ENCODE data around the gene ADGRL2.
"Not testable (repeated sequence)": the region's sequence is repeated elsewhere in the genome, so short reads cannot be mapped to it uniquely, and the experiment has no call there.

ADGRL2 gene

GRCh38 chr1:81850495-81850894 lies 49.8 kb downstream of the ADGRL2 start:
- DNase-seq, result no peak

GRCh38 chr1:81851217-81851616 lies 50.5 kb downstream of the ADGRL2 start:
- DNase-seq, result no peak

DNA sequence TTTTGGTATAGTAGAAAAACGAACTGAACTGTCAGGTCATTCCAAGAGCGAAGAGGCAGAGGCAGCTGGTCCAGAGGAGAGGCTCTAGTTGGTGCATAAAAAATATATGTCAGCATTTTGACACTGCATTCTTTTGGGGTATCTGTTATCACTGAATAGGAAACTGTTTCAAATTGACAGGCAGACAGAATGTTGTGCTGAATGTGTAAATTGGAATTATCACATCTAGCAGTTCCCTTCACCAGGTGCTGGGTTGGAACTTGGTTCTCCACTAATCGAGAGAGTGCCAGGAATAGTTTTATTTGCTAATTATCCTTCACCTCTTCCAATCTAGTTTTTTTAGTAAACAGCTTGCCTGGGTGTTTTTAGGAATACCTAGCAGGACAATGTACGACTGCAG lies 52.2 kb downstream of the ADGRL2 start:
- no peak for DNase-seq

- DNase-seq, result no peak
Measured at GRCh38 chr1:81867235-81867634, 66.5 kb downstream of the ADGRL2 start.

GRCh38 chr1:81869307-81869706 lies 68.6 kb downstream of the ADGRL2 start:
- DNase-seq, result no peak

- DNase-seq, result not testable (repeated sequence)
Measured at GRCh38 chr1:81871091-81871490, 70.4 kb downstream of the ADGRL2 start.

DNA sequence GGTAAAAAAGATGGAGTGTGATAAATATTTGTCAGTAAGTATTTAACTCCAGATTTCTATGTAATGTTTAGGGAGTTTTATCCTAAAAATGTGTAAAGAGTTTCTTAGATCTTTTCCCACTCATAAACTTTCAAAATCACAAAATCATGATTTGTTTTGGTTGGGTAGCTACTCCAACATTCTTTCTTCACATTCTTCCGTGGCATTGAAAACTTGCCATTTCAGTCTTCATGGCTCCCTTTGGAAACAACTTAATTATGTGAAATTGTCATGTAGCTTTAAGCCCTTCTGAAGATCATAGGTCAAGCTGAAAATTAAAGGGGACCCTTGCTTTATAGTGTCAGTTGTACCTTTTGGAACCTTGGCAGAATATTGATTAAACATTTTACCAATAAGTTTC lies 73.2 kb downstream of the ADGRL2 start:
- DNase-seq, result no peak

- no peak for DNase-seq
Measured at GRCh38 chr1:81874461-81874860, 73.7 kb downstream of the ADGRL2 start.

DNA sequence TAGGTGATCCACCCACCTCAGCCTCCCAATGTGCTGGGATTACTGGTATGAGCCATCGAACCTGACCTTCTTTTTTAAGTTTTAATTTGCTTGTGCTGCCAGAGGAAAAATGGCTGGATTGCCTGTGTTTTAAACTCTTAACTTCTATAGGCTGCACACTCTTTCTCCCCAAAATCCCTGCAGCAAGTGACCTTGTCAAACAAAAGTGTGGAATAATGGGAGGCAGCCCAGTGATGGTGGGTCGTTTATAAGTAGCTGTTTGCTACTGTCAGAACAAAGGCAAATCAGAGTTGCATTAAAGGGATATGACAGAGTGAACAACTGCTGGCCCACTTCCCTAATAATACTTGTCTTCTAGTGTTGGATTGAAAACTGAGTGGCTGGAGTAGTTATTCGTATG lies 74.2 kb downstream of the ADGRL2 start:
- DNase-seq, result no peak

DNA sequence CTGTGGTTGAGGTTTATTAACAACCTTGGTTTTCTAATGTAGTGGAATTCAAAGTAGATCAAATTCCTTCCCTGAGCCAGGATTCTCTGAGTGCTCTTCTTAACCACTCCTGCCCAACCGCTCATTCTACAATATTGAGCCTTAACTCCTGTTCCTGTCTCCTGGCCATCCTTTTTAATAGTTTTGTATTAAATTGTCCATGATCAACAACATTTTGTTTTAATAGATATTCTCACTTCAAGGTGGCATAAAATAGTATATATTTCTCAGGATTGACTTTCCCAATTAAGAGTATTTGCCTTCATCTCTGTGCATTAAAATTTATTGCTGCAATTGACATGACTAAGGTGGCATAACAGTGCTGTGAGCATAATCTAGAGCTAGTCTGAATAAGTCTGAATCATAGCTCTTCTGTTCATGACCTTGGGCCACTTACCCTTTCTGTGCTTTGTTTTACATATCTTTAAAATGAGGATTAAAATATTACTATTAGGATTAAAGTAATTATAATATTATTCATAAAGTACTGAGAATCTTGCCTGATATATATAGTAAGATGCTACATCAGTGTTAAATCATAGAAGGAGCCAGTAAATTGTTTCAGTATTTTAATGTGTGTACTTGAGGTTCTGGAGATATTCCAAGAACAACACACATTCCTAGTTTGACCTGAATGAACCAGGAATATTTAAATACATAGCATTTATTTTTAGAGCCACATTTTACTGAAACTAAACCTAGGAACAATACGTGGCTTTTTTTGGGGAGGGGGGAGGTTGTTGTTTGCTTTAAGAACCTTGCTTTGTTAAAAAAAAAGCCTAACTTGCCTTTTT lies 76.4 kb downstream of the ADGRL2 start:
- no peak for DNase-seq

DNA sequence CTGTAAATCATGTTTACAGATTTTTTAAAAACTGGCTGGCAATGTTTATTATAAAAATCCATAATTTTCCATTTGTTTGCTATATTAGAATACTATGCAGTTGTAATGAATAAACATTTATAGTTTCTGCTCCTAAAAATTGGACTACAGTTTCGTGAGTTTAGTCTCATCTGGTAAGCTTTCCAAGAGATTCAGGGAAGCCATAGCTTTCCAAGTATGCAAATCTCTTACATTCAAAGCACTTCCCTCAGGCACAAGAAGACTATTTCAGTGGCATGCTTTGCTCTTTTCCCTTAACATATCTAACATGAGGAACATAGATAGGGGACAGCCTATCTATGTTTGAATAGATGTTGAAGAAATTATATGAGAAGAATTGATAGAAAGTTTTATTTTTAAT lies 77.2 kb downstream of the ADGRL2 start:
- no peak for DNase-seq

DNA sequence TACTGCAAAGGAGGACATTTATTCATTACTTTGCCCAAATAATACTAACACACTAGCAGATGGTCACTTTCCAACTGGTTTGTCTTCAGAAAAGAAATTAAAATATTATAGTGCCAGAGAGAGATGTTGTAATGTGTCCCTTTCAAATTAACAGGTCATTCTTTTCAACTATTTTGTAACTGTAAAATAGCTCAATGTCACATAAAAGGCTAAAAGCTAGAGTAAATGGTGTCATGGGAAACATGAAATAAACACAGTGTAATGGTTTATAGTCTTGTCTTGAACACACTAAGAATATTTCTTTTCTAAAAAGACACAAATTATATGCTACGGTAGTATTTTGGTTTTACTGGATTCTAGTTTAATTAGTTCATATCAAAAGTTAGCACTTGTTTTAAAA lies 77.8 kb downstream of the ADGRL2 start:
- no peak for DNase-seq

DNA sequence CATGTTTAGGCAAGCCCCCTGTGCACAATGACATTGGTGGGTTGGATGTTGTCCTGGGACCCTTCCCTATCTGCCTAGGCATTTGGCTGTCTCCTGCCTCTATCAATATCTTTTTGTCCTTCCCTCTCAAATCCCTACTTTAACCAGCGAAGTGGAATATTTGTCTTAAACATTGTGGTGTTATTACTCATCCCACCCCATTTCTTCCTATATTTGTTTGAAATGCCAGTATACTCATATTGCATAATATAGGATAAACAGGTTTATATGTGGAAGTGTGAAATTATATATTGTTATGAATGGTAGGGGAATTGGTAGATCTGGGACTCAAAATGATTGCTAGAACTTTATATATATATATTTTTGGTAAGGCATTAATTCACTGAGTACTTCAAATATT lies 80.0 kb downstream of the ADGRL2 start:
- DNase-seq, result no peak

- no peak for DNase-seq
Measured at GRCh38 chr1:81885291-81885690, 84.6 kb downstream of the ADGRL2 start.

GRCh38 chr1:81886292-81886691 lies 85.6 kb downstream of the ADGRL2 start:
- not testable (repeated sequence) for DNase-seq

GRCh38 chr1:81887421-81888144 lies 86.8 kb downstream of the ADGRL2 start:
- no peak for DNase-seq

DNA sequence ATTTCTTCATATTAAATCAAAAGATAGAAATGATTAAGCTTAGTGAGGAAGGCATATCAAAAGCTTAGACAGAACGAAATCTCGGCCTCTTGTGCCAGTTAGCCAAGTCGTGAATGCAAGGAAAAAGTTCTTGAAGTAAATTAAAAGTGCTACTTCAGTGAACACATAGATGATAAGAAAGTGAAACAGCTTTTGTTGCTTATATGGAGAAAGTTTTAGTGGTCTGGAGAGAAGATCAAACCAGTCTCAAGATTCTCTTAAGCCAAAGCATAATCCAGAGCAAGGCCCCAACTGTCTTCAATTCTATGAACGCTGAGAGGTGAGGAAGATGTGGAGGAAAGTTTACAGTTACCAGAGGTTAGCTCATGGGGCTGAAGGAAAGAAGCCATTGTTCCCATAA lies 88.4 kb downstream of the ADGRL2 start:
- no peak for DNase-seq

DNA sequence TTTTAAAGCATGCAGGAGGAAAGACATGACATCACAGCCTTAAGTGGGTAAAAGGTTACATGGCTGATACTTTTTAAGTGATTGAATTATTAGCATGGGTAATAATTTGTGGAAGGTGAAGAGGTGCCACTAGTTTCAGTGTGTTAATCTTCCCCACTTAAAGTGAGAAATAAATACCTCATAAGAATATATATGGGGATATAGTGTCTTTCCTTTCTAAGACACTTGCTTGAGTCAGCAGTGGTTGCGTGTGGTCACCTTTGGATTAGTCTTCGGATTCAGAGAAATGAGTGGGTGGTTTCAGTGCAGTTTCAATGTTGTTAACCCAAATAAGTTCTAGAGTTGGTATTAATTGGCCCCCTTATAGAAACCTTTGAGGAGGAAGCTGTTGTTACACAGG lies 94.1 kb downstream of the ADGRL2 start:
- DNase-seq, result no peak

GRCh38 chr1:81899214-81899821 lies 98.6 kb downstream of the ADGRL2 start:
- no peak for DNase-seq

DNA sequence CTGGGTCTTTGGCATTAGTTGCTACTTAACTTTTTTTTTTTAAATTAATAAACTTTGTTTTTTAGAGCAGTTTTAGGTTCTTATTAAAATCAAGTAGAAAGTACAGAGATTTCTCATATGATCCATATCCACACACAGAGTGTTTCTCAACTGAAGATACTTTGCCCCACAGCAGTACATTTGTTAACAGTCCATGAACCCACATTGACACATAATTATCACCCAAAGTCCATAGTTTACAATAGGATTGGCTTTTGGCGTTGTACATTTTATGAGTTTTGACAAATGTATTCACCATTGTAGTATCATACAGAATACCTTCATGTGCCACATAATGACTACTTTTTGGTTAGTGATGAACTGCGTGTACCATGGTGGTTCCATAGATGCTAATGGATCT lies 106.8 kb downstream of the ADGRL2 start:
- DNase-seq, result no peak

DNA sequence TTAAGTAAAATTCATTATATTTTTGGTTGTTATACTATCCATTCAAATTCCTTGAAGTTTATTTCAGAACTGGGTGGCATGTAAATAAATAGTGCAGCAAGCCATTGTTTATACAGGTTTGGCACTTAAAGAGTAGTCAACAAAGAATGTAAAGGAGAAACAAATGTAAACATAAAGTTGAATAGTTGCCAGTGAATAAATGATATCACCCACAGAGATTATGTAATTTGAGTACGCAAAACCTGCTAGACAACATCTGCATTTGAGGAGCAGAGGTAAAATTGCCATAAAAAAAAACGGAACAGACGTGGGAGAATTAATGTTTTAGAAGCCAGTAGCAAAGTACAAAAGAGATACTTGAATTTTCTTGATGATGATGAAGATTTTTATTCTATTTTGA lies 111.6 kb downstream of the ADGRL2 start:
- DNase-seq, result no peak

DNA sequence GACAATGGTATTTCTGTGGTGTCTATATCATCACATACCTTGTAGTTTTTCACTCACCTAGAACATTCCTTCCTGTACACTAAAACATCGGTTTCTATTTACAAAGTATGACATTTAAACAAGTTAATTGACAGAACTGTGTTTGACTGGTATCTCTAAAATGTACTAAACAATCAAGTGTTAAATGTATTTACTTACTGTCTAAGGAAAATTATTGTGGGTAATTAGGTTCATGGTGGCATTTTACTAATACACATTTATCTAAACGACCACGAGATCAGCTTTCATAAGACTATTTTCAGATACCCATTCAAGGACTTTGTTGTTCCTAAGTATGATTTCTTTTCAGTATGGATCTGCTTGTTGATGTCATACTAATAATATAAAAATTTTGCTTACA lies 115.2 kb downstream of the ADGRL2 start:
- DNase-seq, result no peak

- no peak for DNase-seq
Measured at GRCh38 chr1:81920245-81920740, 119.6 kb downstream of the ADGRL2 start.

- DNase-seq, result no peak
Measured at GRCh38 chr1:81920886-81921285, 120.2 kb downstream of the ADGRL2 start.
